GM19043 (cell line): ENCODE data around the gene GPC3.
A peak's percentile ranks its signal among the peaks of the same experiment; 100 is the strongest.

Experiments used
- ATAC-seq: cut with Tn5 transposase; IDR thresholded peaks from one replicate; pipeline ENCODE4 v1.9.1; 2021; ENCODE audit warnings: low read depth; ENCODE audit not compliant: unreplicated experiment

The GPC3 gene

GRCh38 chrX:133852837-133853356, 132.5 kb downstream of the GPC3 start:
- no peak for ATAC-seq

DNA sequence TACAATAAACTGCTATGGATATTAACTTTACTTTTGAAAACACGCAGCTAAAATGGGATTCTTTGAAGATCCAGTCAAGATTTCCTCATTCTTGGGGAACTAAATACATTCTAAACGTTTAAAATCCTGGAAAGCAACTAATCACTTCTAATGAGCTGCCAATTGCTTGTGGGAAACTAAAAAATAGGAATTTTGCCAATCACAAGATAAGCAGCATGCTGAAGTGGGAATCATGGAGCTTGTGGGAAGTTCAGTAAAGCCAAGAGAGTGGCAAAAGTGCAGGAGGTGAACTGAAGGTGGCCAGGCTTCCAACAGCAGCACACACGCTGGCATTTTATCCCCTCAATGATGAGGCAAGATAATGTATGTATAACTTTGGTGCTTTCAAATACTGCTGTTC, 133.0 kb downstream of the GPC3 start:
- ATAC-seq: no peak

GRCh38 chrX:133850399-133850798, 135.0 kb downstream of the GPC3 start:
- ATAC-seq: no peak

DNA sequence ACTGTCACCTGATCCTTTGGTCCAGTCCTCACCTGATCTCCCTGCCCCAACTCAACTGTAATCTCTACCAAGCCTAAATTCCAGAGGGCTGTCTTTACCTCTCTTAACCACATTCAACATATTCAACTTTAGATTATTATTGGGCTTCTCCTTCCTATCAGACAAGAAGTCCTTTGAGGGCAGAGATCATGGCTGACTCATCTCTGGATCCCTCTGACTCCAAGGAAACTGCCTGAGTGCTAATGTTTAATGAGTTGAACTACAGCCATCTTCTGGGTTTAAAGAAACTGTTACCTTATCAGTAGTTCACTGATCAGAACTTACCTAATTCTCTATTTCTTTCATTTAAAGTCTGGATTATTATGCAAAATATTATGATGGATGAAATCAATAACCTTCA, 135.7 kb downstream of the GPC3 start:
- no peak for ATAC-seq

GRCh38 chrX:133847340-133847994, 137.9 kb downstream of the GPC3 start:
- ATAC-seq: peak; percentile 77

GRCh38 chrX:133846311-133846710, 139.1 kb downstream of the GPC3 start:
- no peak for ATAC-seq

- no peak for ATAC-seq
Observed at GRCh38 chrX:133840415-133840814, 145.0 kb downstream of the GPC3 start.

- no peak for ATAC-seq
Observed at GRCh38 chrX:133838761-133839676, 146.4 kb downstream of the GPC3 start.

- no peak for ATAC-seq
Observed at GRCh38 chrX:133837091-133837490, 148.3 kb downstream of the GPC3 start.

DNA sequence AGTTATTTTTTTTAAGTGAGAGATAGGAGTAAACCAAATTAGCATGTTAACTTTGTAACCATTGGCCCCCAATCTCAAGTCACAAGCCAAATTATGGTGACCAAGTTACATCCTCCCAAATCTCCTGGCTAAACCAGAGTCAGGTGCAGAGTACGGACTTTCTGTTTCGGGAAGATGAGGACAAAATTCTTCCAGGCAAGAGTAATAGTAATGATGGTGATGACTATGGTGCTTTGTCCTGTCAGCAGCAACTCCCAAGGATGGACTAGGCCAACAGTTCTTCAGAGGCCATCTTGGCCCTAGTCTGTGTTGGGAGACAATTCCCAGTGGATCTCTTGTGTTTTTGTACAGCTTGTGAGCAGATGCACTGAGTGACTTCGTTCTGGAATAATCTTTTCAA, 148.8 kb downstream of the GPC3 start:
- ATAC-seq: no peak

DNA sequence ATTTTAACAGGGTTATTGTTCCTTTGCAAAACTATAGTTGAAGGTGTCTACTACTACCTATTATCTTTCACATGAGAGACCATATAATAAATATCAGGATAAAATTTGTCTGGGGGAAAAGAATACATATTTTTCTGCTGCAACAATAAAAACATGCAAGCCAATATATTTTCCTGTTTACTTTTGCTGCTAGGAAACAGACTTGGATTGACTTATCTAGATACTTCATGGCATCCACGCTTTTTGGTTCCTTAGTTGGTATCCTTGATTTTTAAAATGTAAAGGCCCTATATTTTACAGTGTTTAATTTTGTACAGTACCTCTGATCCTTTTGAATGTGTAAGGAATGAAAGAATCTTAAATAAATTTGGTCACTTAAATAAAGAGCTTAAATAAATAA, 150.6 kb downstream of the GPC3 start:
- no peak for ATAC-seq

GRCh38 chrX:133819546-133819945, 165.8 kb downstream of the GPC3 start:
- ATAC-seq: no peak

- ATAC-seq: no peak
Observed at GRCh38 chrX:133818019-133818418, 167.4 kb downstream of the GPC3 start.

DNA sequence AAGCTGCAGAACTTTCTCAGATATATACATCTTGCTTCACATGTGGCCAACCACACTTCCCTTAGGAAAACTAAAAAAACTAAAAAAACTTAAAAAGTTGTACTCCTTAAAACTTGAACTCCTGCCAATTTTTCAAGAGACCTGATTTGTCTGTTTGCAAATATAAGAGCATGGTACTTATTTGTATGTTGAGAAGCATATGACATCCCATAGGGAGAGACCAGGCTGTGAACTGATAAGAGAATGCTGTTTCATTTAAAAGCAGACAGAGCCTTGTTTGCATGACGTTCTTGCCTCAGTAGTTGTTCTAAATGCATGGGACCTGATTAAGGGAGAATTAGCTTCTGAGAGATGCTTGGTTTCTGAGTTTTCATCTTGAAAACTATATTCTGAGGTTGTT, 169.9 kb downstream of the GPC3 start:
- no peak for ATAC-seq

- ATAC-seq: no peak
Observed at GRCh38 chrX:133813971-133814370, 171.4 kb downstream of the GPC3 start.

DNA sequence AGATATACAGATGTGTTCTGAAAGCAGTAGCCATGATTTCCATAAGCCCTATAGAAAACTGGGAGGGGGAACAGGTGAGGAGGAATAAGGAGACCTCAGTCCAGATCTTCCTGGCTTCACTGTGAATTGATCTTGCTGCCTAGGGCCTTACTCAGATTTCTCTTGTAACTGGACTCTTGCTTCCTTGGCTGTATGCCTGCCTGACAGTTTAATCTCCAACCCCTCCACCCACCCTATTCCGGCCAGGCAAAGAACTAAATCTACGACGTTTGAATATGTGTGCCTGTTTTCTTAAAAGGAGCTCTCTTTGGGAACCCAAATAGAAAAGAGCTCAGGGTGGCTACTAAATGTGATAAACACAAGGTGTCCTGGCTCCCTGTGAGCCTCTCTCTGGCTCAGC, 173.0 kb downstream of the GPC3 start:
- ATAC-seq: no peak

DNA sequence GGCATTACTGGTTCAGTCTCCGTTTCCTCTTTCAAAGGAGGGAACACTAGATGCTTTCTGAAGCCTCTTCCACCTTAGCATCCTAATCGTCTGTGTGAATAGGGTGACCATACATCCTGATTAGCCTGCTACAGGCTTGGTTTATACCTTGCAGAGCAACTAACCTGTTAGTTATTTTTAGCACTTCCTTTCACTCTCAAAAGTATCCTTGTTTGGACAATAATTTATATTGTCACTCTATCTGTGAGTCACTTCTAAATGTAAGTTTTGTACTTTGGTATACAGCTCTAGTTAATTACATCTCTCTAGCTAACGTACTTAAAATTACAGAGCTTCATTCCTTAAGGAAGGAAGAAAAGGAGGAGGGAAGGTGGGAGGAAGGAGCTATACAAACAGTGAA, 174.5 kb downstream of the GPC3 start:
- no peak for ATAC-seq

DNA sequence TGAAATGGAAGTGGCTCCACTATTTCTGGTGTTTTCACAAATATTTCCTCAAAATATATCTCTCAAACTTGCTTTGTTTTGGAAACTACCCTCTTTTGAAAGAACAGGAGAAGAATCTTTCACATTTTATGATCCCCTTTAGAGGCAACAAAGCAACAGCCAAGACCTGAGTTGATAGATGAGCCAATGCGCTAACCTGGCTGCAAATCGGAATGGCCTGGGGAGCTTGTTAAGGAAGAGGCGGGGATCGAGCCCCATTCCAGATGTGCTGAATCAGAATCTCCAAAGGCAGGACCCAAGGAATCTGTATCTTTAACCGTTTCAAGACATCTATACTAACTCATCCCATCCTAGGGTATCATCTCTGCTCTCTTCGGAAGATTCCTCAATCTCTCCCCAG, 181.3 kb downstream of the GPC3 start:
- no peak for ATAC-seq

DNA sequence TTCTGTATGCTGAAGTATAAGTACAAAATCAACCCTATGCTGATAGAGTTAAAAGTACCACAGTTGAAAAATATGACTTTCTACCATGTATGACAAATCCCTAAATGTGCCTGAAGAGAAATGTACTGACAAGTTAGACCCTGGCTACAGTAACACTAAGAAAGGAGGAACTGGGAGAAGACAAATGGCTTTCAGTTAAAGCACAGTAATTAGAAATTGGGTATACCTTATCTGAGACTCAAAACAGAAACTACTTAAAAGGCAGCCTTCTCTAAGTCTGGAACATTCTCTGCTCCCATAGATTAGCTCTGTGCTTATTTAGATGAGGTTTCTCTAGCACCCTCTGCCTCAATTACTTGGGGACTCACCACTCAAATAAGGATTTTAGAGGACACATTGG, 189.1 kb downstream of the GPC3 start:
- ATAC-seq: no peak

GRCh38 chrX:133794126-133794525, 191.3 kb downstream of the GPC3 start:
- no peak for ATAC-seq

DNA sequence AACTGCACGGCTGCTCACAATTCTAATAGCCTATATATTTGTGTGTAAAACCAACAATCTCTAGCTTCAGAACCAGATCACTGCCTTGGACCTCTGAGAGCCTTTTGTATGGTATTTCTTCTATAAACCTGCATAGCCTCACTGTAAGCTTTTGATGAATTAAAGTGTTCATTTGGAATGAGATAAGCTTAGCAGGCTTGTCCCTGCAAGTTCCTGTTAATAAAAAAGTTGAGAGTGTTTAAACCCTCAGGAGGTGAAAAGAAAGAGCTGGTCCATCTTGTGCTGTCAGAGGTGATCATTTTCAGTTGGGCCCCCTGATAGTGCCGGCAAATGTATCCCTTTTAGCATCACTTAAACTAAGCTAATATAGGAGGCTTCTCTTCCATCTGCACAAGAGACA, 191.8 kb downstream of the GPC3 start:
- no peak for ATAC-seq
